Brain microvascular endothelial cell (primary cell): Measurements from ENCODE around the gene RHOD.

Source experiments
- DNase-seq: peaks from one replicate; pipeline ENCODE4 v3.0.0-alpha.2; 2020
- H3K27ac ChIP-seq: fragments of 250-450 bp; sonication (Bioruptor Pico); 2 replicates; pipeline ENCODE4 v1.5.1; 2020; ENCODE audit warnings: mild to moderate bottlenecking, moderate library complexity
- H3K27me3 ChIP-seq: fragments of 250-450 bp; sonication (Bioruptor Pico); replicated peaks from 2 replicates; pipeline ENCODE4 v1.5.1; 2020; ENCODE audit warnings: mild to moderate bottlenecking
- H3K36me3 ChIP-seq: fragments of 250-450 bp; sonication (Bioruptor Pico); replicated peaks from 2 replicates; pipeline ENCODE4 v1.5.1; 2020; ENCODE audit warnings: mild to moderate bottlenecking
- H3K4me3 ChIP-seq: 2 replicates; pipeline ENCODE4 v1.5.1; 2011; ENCODE audit warnings: low read depth, mild to moderate bottlenecking, control low read depth, low read length, moderate library complexity
- in situ Hi-C: cut with HindIII; loops from 2 replicates; pipeline ENCODE4 v1.10.0; 2017; ENCODE audit warnings: low sequenced_read_pairs, low pct_ligation_motif_present
- TF ChIP-seq, protein P1 (sequence below): IDR thresholded peaks from 2 replicates; pipeline ENCODE4 v1.5.1; 2011; ENCODE audit warnings: low read depth, mild to moderate bottlenecking, moderate library complexity, low read length, control low read depth, inconsistent platforms; ENCODE audit errors: missing control alignments

The RHOD gene

DNA sequence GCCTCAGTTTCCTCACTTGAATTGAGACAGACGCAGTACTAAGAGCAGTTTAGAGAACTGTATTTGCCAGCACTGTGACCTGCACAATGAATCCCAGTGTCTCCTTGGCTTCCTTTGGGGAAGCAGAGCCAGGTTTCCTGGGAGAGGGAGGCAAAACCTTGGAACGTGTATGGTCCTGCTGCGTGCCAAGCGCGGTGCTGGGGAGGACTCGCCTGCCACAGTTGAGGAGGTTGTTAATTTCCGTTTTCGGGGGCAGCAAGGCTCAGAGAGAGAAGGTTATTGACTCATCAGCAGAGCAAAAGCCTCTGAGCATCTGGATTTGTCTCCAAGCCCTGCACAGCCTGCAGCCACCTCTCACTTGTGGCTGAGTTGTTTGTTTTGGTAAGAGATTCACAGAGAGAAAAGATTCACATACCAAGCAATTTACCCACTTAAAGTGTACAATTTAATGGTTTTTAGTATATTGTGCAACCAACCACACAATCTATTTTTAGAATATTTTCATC lies 22.9 kb upstream of the RHOD start:
- Histone ChIP-seq H3K27ac (peak overlapping the region; percentile 85), H3K4me3 (no peak overlapping the region), H3K27me3 (no peaks in the 10 kb centered on the region), H3K36me3 (no peaks in the 10 kb centered on the region)
- in situ Hi-C loops, result no loop called here
- peak; percentile 94 for DNase-seq
- TF ChIP-seq, protein P1, sequence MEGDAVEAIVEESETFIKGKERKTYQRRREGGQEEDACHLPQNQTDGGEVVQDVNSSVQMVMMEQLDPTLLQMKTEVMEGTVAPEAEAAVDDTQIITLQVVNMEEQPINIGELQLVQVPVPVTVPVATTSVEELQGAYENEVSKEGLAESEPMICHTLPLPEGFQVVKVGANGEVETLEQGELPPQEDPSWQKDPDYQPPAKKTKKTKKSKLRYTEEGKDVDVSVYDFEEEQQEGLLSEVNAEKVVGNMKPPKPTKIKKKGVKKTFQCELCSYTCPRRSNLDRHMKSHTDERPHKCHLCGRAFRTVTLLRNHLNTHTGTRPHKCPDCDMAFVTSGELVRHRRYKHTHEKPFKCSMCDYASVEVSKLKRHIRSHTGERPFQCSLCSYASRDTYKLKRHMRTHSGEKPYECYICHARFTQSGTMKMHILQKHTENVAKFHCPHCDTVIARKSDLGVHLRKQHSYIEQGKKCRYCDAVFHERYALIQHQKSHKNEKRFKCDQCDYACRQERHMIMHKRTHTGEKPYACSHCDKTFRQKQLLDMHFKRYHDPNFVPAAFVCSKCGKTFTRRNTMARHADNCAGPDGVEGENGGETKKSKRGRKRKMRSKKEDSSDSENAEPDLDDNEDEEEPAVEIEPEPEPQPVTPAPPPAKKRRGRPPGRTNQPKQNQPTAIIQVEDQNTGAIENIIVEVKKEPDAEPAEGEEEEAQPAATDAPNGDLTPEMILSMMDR, result no peak

GRCh38 chr11:67034350-67034749 lies 22.3 kb upstream of the RHOD start:
- TF ChIP-seq, protein P1, result no peak
- H3K4me3 ChIP-seq, result no peak overlapping the region
- H3K27me3 ChIP-seq, result no peaks in the 10 kb centered on the region
- in situ Hi-C loops, result no loop called here
- no peak for DNase-seq
- peak overlapping the region; percentile 48 for H3K27ac ChIP-seq
- H3K36me3 ChIP-seq, result no peaks in the 10 kb centered on the region

DNA sequence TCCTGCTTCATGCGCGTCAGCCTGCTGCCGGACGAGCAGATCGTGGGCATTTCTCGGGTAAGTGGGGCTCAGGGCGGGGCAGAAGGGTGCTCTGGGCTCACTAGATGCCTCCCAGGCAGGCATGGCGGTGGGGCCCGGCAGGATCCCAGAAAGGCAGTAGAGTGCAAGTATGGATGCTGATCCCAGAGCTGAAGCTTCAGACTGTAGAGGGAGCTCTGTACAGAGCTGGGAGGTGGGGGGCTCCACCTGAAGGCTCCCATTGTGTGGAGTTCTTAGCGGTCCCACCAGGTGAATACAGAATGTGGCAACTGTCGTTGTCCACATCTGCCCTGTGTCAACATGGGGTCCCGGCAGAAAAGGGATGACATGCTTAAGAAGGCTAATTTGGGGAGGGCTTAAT lies 16.5 kb upstream of the RHOD start:
- no peak overlapping the region for H3K27ac ChIP-seq
- H3K27me3 ChIP-seq, result no peaks in the 10 kb centered on the region
- no peak overlapping the region for H3K4me3 ChIP-seq
- in situ Hi-C loops, result no loop called here
- H3K36me3 ChIP-seq, result no peaks in the 10 kb centered on the region
- no peak for DNase-seq
- TF ChIP-seq, protein P1, result peak; percentile 18

DNA sequence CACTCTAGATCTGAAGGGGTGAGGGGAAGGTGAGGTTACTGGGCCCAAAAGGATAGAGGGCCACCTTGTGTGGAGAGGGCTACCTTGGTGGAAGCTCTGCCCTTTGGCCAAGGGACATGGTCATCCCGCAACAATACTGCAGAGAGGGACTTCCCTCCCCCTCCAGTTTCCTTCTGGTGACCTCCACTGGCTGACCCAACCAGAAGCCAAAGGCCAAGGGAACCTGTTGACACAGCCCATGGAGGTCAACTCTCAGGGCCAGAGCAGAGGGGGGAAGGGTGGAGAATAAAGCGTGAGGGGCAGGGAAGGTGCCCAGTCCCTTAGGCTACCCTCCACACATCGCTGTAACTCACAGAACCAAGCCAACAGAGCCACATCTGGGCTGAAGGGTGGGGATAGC lies 15.0 kb upstream of the RHOD start:
- no peak for DNase-seq
- in situ Hi-C loops, result no loop called here
- H3K36me3 ChIP-seq, result no peaks in the 10 kb centered on the region
- TF ChIP-seq, protein P1, result no peak
- H3K27me3 ChIP-seq, result no peaks in the 10 kb centered on the region
- no peak overlapping the region for H3K27ac ChIP-seq
- H3K4me3 ChIP-seq, result no peak overlapping the region

GRCh38 chr11:67043572-67044349 lies 12.9 kb upstream of the RHOD start:
- H3K27ac ChIP-seq, result no peak overlapping the region
- in situ Hi-C loops, result no loop called here
- DNase-seq, result no peak
- H3K36me3 ChIP-seq, result no peaks in the 10 kb centered on the region
- H3K4me3 ChIP-seq, result no peak overlapping the region
- H3K27me3 ChIP-seq, result no peaks in the 10 kb centered on the region
- TF ChIP-seq, protein P1, result no peak
